Stimulated activated CD8-positive, alpha-beta memory T cell treated with anti-CD3 and anti-CD28 coated beads, Interleukin-7, amount 100 ng/mL, for 1 hour (primary cell): ENCODE data around the gene RTL3.
"Not testable (repeated sequence)": the region's sequence is repeated elsewhere in the genome, so short reads cannot be mapped to it uniquely, and the experiment has no call there.

Experiments used
- DNase-seq, 2 donors: peaks; one replicate each; pipeline ENCODE4 v3.0.0-alpha.2; 2020; ENCODE audit warnings: low read depth in 2 of 2

The RTL3 gene

GRCh38 chrX:78658845-78659744, at the start of gene RTL3:
RTL3 (minus strand) TSS chrX:78659328; CDS start chrX:78658420, 908 bp downstream.
- no peak for DNase-seq

GRCh38 chrX:78708816-78709215, 49.7 kb upstream of the RTL3 start:
- no peak for DNase-seq

- no peak for DNase-seq
These were observed 49.1 kb upstream of the RTL3 start for GRCh38 chrX:78708262-78708661.

- no peak for DNase-seq
These were observed 46.9 kb upstream of the RTL3 start for GRCh38 chrX:78706071-78706470.

- no peak for DNase-seq
These were observed 34.4 kb upstream of the RTL3 start for GRCh38 chrX:78693536-78693935.

GRCh38 chrX:78693012-78693411, 33.9 kb upstream of the RTL3 start:
- no peak for DNase-seq

GRCh38 chrX:78687586-78687985, 28.5 kb upstream of the RTL3 start:
- DNase-seq: no peak

- DNase-seq: no peak
These were observed 14.1 kb upstream of the RTL3 start for GRCh38 chrX:78673246-78673645.

- DNase-seq: no peak
These were observed 6.2 kb upstream of the RTL3 start for GRCh38 chrX:78665342-78665741.

- DNase-seq: no peak
These were observed 2.7 kb upstream of the RTL3 start for GRCh38 chrX:78661836-78662235.

- no peak for DNase-seq
These were observed 827 bp upstream of the RTL3 start for GRCh38 chrX:78659955-78660354.

GRCh38 chrX:78658414-78658813, 714 bp downstream of the RTL3 start:
- no peak for DNase-seq

- DNase-seq: no peak
These were observed 3.5 kb downstream of the RTL3 start for GRCh38 chrX:78655642-78656041.

GRCh38 chrX:78653118-78653822, 5.9 kb downstream of the RTL3 start:
- DNase-seq: no peak

- no peak for DNase-seq
These were observed 8.2 kb downstream of the RTL3 start for GRCh38 chrX:78650906-78651437.

- DNase-seq: no peak
These were observed 15.3 kb downstream of the RTL3 start for GRCh38 chrX:78643874-78644273.

GRCh38 chrX:78643096-78643495, 16.0 kb downstream of the RTL3 start:
- DNase-seq: no peak

GRCh38 chrX:78636096-78636495, 23.0 kb downstream of the RTL3 start:
- not testable (repeated sequence) for DNase-seq

- DNase-seq: no peak
These were observed 33.9 kb downstream of the RTL3 start for GRCh38 chrX:78624962-78625909.

GRCh38 chrX:78624426-78624825, 34.7 kb downstream of the RTL3 start:
- DNase-seq: no peak

GRCh38 chrX:78622831-78623230, 36.3 kb downstream of the RTL3 start:
- no peak for DNase-seq

- DNase-seq: no peak
These were observed 39.3 kb downstream of the RTL3 start for GRCh38 chrX:78619834-78620233.
